WTC11 (cell line): ENCODE results near the gene RNF19B.
"Not testable (repeated sequence)": the region's sequence is repeated elsewhere in the genome, so short reads cannot be mapped to it uniquely, and the experiment has no call there.

Experiments
- E2F4 ChIP-seq: sonication (generic); formaldehyde crosslinking; IDR thresholded peaks from 2 replicates; pipeline ENCODE4 v1.8.1; 2022; ENCODE audit warnings: low read depth, mild to moderate bottlenecking, moderate library complexity, missing genetic modification reagents, borderline replicate concordance
- ETV6 ChIP-seq: sonication (generic); formaldehyde crosslinking; IDR thresholded peaks from 2 replicates; pipeline ENCODE4 v1.8.1; 2022; ENCODE audit warnings: mild to moderate bottlenecking, missing genetic modification reagents
- JUN ChIP-seq: sonication (generic); formaldehyde crosslinking; IDR thresholded peaks from 2 replicates; pipeline ENCODE4 v1.8.0; 2023; ENCODE audit warnings: mild to moderate bottlenecking, missing genetic modification reagents
- MAX ChIP-seq: sonication (generic); formaldehyde crosslinking; IDR thresholded peaks from 2 replicates; pipeline ENCODE4 v1.8.0; 2022; ENCODE audit warnings: mild to moderate bottlenecking, missing genetic modification reagents
- RORB ChIP-seq: fragments of 250-450 bp; sonication (Bioruptor Pico); IDR thresholded peaks from 2 replicates; pipeline ENCODE4 v1.9.0; 2021; ENCODE audit warnings: mild to moderate bottlenecking
- SOX15 ChIP-seq: fragments of 250-450 bp; sonication (Bioruptor Pico); IDR thresholded peaks from 2 replicates; pipeline ENCODE4 v1.9.0; 2021; ENCODE audit warnings: mild to moderate bottlenecking
- ZNF263 ChIP-seq: sonication (generic); formaldehyde crosslinking; IDR thresholded peaks from 2 replicates; pipeline ENCODE4 v1.8.1; 2022; ENCODE audit warnings: low read depth, mild to moderate bottlenecking, moderate library complexity, missing genetic modification reagents
- TF ChIP-seq, protein P1 (sequence below): fragments of 200-600 bp; IDR thresholded peaks from 2 replicates; pipeline ENCODE4 v1.8.0; 2022; ENCODE audit warnings: antibody characterized with exemption
- TF ChIP-seq, protein P2 (sequence below): sonication (generic); formaldehyde crosslinking; IDR thresholded peaks from 2 replicates; pipeline ENCODE4 v1.8.1; 2023; ENCODE audit warnings: mild to moderate bottlenecking, missing genetic modification reagents, moderate library complexity
- TF ChIP-seq, protein P3 (sequence below): sonication (generic); formaldehyde crosslinking; IDR thresholded peaks from 2 replicates; pipeline ENCODE4 v1.8.1; 2023; ENCODE audit warnings: mild to moderate bottlenecking, missing genetic modification reagents
- TF ChIP-seq, protein P4 (sequence below): sonication (generic); formaldehyde crosslinking; IDR thresholded peaks from 2 replicates; pipeline ENCODE4 v1.8.0; 2023; ENCODE audit warnings: mild to moderate bottlenecking, missing genetic modification reagents
- TF ChIP-seq, protein P5 (sequence below): sonication (generic); formaldehyde crosslinking; IDR thresholded peaks from 2 replicates; pipeline ENCODE4 v1.8.1; 2023; ENCODE audit warnings: mild to moderate bottlenecking, missing genetic modification reagents, moderate library complexity

DNA sequence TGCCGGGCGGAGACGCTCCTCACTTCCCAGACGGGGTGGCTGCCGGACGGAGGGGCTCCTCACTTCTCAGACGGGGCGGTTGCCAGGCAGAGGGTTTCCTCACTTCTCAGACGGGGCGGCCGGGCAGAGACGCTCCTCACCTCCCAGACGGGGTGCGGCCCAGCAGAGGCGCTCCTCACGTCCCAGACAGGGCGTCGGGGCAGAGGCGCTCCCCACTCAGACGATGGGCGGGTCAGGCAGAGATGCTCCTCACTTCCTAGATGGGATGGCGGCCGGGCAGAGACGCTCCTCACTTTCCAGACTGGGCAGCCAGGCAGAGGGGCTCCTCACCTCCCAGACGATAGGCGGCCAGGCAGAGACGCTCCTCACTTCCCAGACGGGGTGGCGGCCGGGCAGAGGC, 10.4 kb upstream of the RNF19B start:
- TF ChIP-seq, protein P1, sequence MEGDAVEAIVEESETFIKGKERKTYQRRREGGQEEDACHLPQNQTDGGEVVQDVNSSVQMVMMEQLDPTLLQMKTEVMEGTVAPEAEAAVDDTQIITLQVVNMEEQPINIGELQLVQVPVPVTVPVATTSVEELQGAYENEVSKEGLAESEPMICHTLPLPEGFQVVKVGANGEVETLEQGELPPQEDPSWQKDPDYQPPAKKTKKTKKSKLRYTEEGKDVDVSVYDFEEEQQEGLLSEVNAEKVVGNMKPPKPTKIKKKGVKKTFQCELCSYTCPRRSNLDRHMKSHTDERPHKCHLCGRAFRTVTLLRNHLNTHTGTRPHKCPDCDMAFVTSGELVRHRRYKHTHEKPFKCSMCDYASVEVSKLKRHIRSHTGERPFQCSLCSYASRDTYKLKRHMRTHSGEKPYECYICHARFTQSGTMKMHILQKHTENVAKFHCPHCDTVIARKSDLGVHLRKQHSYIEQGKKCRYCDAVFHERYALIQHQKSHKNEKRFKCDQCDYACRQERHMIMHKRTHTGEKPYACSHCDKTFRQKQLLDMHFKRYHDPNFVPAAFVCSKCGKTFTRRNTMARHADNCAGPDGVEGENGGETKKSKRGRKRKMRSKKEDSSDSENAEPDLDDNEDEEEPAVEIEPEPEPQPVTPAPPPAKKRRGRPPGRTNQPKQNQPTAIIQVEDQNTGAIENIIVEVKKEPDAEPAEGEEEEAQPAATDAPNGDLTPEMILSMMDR: not testable (repeated sequence)
- TF ChIP-seq MAX (CRISPR knock-in tag); ZNF263 (CRISPR knock-in tag); SOX15; JUN (CRISPR knock-in tag); E2F4 (CRISPR knock-in tag); ETV6; RORB (CRISPR knock-in tag): not testable (repeated sequence)
- TF ChIP-seq, protein P2, sequence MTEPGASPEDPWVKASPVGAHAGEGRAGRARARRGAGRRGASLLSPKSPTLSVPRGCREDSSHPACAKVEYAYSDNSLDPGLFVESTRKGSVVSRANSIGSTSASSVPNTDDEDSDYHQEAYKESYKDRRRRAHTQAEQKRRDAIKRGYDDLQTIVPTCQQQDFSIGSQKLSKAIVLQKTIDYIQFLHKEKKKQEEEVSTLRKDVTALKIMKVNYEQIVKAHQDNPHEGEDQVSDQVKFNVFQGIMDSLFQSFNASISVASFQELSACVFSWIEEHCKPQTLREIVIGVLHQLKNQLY (CRISPR knock-in tag): not testable (repeated sequence)
- TF ChIP-seq, protein P3, sequence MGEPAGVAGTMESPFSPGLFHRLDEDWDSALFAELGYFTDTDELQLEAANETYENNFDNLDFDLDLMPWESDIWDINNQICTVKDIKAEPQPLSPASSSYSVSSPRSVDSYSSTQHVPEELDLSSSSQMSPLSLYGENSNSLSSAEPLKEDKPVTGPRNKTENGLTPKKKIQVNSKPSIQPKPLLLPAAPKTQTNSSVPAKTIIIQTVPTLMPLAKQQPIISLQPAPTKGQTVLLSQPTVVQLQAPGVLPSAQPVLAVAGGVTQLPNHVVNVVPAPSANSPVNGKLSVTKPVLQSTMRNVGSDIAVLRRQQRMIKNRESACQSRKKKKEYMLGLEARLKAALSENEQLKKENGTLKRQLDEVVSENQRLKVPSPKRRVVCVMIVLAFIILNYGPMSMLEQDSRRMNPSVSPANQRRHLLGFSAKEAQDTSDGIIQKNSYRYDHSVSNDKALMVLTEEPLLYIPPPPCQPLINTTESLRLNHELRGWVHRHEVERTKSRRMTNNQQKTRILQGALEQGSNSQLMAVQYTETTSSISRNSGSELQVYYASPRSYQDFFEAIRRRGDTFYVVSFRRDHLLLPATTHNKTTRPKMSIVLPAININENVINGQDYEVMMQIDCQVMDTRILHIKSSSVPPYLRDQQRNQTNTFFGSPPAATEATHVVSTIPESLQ (CRISPR knock-in tag): not testable (repeated sequence)
- TF ChIP-seq, protein P4, sequence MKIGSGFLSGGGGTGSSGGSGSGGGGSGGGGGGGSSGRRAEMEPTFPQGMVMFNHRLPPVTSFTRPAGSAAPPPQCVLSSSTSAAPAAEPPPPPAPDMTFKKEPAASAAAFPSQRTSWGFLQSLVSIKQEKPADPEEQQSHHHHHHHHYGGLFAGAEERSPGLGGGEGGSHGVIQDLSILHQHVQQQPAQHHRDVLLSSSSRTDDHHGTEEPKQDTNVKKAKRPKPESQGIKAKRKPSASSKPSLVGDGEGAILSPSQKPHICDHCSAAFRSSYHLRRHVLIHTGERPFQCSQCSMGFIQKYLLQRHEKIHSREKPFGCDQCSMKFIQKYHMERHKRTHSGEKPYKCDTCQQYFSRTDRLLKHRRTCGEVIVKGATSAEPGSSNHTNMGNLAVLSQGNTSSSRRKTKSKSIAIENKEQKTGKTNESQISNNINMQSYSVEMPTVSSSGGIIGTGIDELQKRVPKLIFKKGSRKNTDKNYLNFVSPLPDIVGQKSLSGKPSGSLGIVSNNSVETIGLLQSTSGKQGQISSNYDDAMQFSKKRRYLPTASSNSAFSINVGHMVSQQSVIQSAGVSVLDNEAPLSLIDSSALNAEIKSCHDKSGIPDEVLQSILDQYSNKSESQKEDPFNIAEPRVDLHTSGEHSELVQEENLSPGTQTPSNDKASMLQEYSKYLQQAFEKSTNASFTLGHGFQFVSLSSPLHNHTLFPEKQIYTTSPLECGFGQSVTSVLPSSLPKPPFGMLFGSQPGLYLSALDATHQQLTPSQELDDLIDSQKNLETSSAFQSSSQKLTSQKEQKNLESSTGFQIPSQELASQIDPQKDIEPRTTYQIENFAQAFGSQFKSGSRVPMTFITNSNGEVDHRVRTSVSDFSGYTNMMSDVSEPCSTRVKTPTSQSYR (CRISPR knock-in tag): not testable (repeated sequence)
- TF ChIP-seq, protein P5, sequence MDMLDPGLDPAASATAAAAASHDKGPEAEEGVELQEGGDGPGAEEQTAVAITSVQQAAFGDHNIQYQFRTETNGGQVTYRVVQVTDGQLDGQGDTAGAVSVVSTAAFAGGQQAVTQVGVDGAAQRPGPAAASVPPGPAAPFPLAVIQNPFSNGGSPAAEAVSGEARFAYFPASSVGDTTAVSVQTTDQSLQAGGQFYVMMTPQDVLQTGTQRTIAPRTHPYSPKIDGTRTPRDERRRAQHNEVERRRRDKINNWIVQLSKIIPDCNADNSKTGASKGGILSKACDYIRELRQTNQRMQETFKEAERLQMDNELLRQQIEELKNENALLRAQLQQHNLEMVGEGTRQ (CRISPR knock-in tag): not testable (repeated sequence)
